Measurements from ENCODE around the gene GRID2. TPM values are rescaled to one million over a fixed set of nuclear protein-coding genes. Genes with fewer than 3 reads are reported as not detected.

The GRID2 gene
- total RNA-seq, 2 donors from 2014 or later: 0.28 TPM; not detected in 1

DNA sequence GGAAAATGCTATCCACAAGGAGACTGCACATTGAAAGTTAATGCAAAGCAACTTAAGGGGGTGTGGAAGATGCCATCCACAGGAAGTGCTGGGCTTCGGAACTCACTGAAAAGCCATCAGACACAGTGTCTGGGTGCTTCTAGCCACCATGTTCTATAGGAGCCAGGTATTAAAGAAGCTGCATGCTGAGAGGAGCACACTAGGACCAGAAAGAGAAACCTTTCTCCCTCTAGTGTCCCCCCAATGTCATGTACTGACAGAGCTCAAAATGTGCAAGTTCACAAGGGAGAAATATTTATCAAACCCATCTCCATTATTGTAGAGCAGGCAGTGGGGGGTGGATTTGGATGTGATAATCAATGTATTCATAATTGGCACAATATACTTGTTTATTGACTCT is 510.9 kb downstream of the GRID2 start:
- Histone ChIP-seq H3K9me3 (no peaks in the 10 kb centered on the region), H3K27ac (no peak overlapping the region), H3K36me3 (no peaks in the 10 kb centered on the region), H3K4me1 (ENCODE audit: control insufficient read depth in 1 of 2, low read depth in 2 of 2) (no peaks in the 10 kb centered on the region), H3K4me3 (no peak overlapping the region), H3K27me3 (replicated peaks; ENCODE audit: insufficient read depth) (no peaks in the 10 kb centered on the region)
- TF ChIP-seq, protein P1, sequence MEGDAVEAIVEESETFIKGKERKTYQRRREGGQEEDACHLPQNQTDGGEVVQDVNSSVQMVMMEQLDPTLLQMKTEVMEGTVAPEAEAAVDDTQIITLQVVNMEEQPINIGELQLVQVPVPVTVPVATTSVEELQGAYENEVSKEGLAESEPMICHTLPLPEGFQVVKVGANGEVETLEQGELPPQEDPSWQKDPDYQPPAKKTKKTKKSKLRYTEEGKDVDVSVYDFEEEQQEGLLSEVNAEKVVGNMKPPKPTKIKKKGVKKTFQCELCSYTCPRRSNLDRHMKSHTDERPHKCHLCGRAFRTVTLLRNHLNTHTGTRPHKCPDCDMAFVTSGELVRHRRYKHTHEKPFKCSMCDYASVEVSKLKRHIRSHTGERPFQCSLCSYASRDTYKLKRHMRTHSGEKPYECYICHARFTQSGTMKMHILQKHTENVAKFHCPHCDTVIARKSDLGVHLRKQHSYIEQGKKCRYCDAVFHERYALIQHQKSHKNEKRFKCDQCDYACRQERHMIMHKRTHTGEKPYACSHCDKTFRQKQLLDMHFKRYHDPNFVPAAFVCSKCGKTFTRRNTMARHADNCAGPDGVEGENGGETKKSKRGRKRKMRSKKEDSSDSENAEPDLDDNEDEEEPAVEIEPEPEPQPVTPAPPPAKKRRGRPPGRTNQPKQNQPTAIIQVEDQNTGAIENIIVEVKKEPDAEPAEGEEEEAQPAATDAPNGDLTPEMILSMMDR (IDR thresholded peaks at IDR 0.05): no peak
- ATAC-seq (ENCODE audit: insufficient number of reproducible peaks, low FRiP score, low read depth) (no peak), DNase-seq (ENCODE audit: low spot score) (no peak)

DNA sequence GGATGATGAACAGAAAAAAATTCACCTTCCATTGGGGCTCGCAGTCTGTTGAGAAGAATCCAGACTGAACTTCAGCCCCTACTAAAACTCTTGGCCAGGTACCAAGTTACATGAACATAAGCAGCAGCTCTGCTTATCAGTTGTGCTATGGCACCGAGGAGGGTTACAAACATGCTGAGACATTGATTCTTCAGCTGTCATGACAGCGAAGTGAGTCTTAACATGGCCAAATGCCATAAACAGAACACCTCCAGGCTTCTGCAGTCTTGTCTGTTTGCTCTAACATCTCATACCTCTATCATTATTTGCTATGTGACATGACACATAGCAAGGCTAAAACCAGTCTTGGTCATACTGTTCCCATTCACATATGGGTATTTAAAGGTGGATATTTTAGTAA is 521.5 kb downstream of the GRID2 start:
- Histone ChIP-seq H3K9me3 (no peaks in the 10 kb centered on the region), H3K36me3 (no peaks in the 10 kb centered on the region), H3K4me1 (ENCODE audit: control insufficient read depth in 1 of 2, low read depth in 2 of 2) (no peaks in the 10 kb centered on the region), H3K27me3 (replicated peaks; ENCODE audit: insufficient read depth) (no peaks in the 10 kb centered on the region), H3K27ac (no peak overlapping the region), H3K4me3 (no peak overlapping the region)
- TF ChIP-seq, protein P1 (IDR thresholded peaks at IDR 0.05): no peak
- no peak for ATAC-seq (ENCODE audit: insufficient number of reproducible peaks, low FRiP score, low read depth)
- DNase-seq (ENCODE audit: low spot score): no peak

DNA sequence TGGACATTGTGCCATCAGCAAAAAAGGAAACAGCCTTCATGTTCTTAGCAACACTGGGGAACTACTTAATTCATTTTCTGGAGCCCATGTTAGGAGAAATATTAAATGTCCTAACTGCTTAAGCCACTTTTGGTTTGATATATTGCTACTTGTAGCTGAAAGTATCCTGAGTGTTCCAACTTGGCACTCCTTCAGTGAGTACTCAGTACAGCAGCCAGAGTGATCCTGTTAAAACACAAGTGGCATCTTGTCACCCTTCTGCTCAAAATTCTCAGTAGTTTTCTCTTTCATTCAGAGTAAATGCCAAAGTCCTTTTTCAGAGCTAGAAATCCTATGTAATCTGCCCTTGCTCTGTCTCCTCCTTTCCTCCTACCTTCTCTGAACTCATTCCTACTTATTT is 522.0 kb downstream of the GRID2 start:
- Histone ChIP-seq H3K36me3 (no peaks in the 10 kb centered on the region), H3K27ac (no peak overlapping the region), H3K4me1 (ENCODE audit: control insufficient read depth in 1 of 2, low read depth in 2 of 2) (peaks cover 0 to 3% of the 10 kb centered on the region in 2 donors), H3K27me3 (replicated peaks; ENCODE audit: insufficient read depth) (no peaks in the 10 kb centered on the region), H3K9me3 (no peaks in the 10 kb centered on the region), H3K4me3 (no peak overlapping the region)
- ATAC-seq (ENCODE audit: insufficient number of reproducible peaks, low FRiP score, low read depth) (no peak), DNase-seq (ENCODE audit: low spot score) (no peak)
- TF ChIP-seq, protein P1 (IDR thresholded peaks at IDR 0.05): no peak

DNA sequence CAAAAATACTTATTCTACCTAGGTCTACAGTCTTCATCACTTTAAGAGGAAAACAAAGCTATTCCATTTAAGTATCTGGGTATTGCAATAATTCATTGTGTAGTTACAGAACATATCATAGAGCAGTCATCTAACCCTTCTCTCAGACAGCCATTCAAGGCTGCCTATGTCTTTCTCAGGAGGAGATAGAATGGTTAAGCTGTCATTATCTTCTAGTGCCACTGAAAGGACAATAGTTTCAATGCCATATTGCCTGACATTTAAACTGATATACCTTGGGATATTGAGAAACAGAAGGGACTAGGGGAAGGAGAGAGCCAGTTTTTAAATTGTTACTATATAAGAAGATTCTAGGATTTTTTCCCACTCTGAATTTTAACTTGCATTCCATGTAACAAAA is 527.0 kb downstream of the GRID2 start:
- H3K27ac ChIP-seq: no peak overlapping the region
- H3K4me1 ChIP-seq (ENCODE audit: control insufficient read depth in 1 of 2, low read depth in 2 of 2): peaks cover 0 to 7% of the 10 kb centered on the region in 2 donors
- H3K9me3 ChIP-seq: no peaks in the 10 kb centered on the region
- H3K27me3 ChIP-seq (replicated peaks; ENCODE audit: insufficient read depth): no peaks in the 10 kb centered on the region
- H3K36me3 ChIP-seq: no peaks in the 10 kb centered on the region
- H3K4me3 ChIP-seq: no peak overlapping the region
- TF ChIP-seq, protein P1 (IDR thresholded peaks at IDR 0.05): no peak
- DNase-seq (ENCODE audit: low spot score) (no peak), ATAC-seq (ENCODE audit: insufficient number of reproducible peaks, low FRiP score, low read depth) (no peak)

DNA sequence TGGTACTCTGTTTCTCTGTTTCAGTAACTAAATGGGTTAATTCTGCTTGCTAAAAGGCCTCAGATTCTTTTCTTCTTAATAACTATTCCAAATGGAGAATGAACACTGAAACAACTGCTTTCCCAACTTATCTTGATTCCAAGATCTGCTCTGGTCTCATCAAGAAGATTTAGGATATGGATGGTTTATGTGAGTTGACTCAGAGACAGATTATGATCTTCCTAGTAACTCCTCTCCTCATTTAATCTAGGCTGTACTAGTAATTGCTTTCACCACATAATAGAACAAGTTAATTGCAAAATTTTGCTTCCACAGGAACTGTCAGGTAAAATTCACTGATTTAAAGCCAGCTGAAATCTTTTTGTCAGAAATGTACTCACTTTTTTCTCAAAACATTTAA is 537.1 kb downstream of the GRID2 start:
- no peaks in the 10 kb centered on the region for H3K4me1 ChIP-seq (ENCODE audit: control insufficient read depth in 1 of 2, low read depth in 2 of 2)
- DNase-seq (ENCODE audit: low spot score): no peak
- H3K9me3 ChIP-seq: no peaks in the 10 kb centered on the region
- no peak overlapping the region for H3K27ac ChIP-seq
- H3K27me3 ChIP-seq (replicated peaks; ENCODE audit: insufficient read depth): no peaks in the 10 kb centered on the region
- no peaks in the 10 kb centered on the region for H3K36me3 ChIP-seq
- TF ChIP-seq, protein P1 (IDR thresholded peaks at IDR 0.05): no peak
- no peak for ATAC-seq (ENCODE audit: insufficient number of reproducible peaks, low FRiP score, low read depth)
- H3K4me3 ChIP-seq: no peak overlapping the region

All from thoracic aorta (tissue), 2 donors.